ENCODE results near the gene APOA1.

The APOA1 gene

DNA sequence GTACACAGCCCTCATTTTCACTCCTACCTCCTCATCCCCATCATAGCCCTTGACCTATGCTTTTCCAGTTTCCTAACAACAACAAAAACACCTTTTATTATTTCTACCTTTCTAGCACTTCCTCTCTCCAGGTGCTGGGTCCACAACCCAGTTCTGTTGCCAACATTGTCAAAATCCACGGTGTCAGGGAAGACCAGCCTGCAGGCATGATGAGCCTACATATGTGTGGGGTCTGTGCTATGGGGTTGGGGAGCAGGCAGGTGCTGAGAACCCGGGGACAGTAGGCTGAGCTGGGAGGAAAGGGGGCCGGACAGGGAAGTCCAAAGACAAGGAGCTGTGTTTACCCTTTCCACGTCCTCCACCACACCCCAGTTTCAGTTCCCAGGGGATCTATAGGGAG, 48.9 kb downstream of the APOA1 start:
- no peak for DNase-seq (ENCODE audit: low read depth)

DNA sequence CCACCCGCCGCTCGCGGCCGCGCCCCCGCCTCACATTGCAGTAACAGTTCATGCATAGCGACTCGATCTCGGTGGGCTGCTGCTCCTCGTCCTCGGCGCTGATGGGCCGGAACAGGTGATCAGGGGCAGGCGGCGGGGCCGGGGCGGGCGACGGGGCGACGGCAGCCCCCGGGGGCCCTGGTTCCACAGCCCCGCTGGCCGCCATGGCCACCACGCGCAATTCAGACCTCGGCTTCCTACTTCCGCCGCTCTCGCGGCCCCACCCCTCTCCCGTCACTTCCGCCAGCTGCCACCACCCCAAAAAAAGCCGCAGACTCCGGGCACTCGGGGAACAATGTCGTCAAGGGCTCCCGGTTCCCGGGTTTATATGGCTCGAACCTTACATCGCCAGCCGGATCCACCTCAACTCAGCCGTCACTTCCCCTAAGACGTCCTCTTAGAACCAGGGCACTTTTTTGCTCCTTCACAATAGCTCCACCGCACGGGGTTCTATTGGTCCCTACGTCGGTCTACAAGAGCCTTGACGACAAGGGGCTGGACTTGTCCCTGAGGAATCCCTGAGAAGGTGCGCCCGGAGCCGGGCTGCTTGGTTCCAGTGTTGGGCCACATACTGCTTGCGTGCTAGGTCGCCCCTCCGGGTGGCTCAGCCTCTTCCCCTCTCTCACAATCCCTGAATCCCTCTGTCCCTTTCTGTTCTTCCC, 49.5 kb downstream of the APOA1 start, which contains the start of gene ZPR1:
ZPR1 (minus strand) TSS at position 238 of the 701 bp plus-strand sequence; CDS start at position 205, 33 bp downstream.
- peak; percentile 33 for DNase-seq (ENCODE audit: low read depth)

DNA sequence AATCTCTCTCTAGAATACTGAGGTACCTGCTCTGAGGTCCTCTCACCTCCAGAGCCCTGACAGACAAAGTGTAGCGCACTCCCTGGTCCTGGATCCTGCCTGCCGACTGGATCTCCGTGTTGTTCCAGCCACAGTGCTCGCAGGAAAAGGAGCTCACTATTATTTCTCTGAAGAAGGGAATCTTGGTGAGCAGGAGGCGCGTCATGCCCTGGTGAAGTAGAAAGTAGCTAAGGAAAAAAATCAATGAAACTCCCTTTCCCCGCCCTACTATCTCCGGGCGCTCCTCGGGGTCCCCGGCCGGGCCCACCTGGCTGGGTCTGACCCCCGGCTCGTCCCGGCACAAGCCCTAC, 50.0 kb downstream of the APOA1 start:
- DNase-seq (ENCODE audit: low read depth): no peak

DNA sequence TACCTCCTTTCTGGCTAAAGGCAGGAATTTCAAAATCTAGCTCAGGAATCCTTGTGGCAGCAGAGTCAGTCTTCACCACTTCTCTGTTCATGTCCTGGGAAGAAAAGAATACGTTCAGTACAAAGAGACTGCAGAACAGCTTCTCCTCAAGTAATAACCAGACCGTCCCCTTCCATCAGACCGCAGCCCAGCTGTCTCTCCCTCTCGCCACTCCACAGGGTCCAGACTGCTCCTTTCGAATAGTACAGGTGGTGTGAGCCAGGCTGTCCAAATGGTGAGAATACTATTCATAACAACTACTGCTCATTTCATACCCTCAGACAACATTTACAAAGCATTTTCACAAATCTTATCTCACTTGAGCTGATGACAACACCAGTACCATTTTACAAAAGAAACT, 50.5 kb downstream of the APOA1 start:
- DNase-seq (ENCODE audit: low read depth): no peak

DNA sequence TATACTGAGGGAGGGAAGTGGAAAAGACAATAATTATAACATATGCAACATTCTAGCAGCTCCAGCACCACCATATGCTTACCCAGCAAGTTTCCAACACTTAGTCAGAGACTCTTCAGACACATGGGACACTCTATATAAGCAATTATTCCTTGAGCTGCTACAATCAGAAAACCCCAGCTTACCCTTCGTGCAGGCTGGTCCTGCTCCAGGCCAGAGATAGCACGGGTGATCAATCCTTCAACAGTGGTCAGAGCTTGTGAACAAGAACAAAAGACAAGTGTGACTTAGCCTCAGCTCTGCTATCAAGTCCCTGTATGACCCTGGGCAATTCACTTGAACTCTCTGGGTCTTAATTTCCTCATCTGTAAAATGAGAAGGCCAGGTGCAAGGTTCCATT, 51.1 kb downstream of the APOA1 start:
- DNase-seq (ENCODE audit: low read depth): no peak
